Inflammatory macrophage treated with lipopolysaccharide for 4 hours (primary cell): ENCODE results near the gene DCAF4L1.
A peak's percentile ranks its signal among the peaks of the same experiment; 100 is the strongest.

Experiments used
- DNase-seq: peaks from one replicate; pipeline ENCODE4 v3.0.0-alpha.2; 2020

The DCAF4L1 gene

GRCh38 chr4:41981456-41981855, at the start of gene DCAF4L1:
DCAF4L1 (plus strand) TSS chr4:41981756; CDS start chr4:41981793, 37 bp downstream.
- DNase-seq, result no peak

- DNase-seq, result no peak
Measured at GRCh38 chr4:41932988-41933387, 48.6 kb upstream of the DCAF4L1 start.

DNA sequence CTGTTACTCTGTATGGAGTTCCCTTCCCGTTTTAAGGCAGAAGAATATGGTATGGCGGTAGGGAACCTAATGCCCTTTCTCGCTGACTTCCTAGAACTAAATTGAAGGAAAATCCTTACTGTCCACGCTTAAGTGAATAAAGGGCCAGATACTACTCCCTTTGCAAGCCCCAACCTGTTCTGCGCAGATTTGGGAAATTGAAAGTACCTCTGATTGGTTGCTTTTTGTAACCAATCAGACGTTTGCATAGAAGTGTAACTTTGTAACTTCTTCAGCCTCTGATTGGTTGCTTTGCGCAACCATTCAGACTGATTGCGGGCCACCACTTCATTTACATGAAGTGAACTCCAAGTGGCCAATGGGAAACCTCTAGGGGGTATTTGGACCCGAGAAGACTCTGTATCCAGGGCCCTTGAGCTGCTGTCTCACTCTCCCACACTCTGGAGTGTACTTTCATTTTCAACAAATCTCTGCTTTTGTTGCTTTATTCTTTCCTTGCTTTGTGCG, 47.5 kb upstream of the DCAF4L1 start:
- DNase-seq, result peak; percentile 96

DNA sequence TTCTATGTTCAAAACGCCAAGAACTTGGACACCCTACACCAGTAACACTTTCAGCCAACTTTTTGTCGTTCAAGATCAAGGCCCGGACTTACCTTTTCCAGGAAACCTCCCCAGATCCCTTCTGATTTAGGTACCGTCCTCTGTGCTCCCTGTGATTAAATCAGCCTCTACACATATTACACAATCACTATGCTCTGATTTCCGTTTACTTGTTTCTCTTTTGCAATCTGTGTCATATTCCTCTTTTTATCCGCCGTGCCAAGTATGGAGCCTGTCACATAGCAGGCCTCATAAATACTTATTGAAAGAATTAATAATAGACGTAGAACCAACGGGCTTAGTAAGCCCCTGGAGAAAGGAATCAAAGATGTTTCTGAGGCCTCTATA, 47.0 kb upstream of the DCAF4L1 start:
- peak; percentile 90 for DNase-seq

DNA sequence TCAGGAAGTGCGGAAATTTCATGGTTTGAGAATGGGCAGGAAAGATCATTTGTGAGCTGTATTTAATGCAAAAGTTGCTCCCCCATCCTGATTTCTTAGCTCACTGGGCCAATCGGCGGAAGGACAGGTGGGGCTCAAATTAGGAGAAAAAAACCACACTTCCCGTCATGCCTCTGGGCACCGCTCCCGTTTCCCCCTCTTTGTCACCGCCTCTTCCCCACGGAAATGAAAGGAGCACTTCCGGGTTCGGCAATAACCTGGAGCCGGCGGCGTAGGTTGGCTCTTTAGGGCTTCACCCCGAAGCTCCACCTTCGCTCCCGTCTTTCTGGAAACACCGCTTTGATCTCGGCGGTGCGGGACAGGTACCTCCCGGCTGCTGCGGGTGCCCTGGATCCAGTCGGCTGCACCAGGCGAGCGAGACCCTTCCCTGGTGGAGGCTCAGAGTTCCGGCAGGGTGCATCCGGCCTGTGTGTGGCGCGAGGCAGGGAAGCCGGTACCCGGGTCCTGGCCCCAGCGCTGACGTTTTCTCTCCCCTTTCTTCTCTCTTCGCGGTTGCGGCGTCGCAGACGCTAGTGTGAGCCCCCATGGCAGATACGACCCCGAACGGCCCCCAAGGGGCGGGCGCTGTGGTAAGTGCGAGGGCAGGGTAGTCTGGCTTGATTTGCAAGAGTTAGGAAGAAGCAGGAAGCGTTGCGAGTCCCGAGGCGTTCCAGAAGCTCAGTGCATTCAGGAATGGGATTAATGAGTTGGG, 46.5 kb upstream of the DCAF4L1 start, which contains the start of gene TMEM33:
Gene TMEM33, plus strand, starts transcription at position 529 of the 751 bp plus-strand sequence. Its CDS starts 56 bp downstream, at position 585.
- DNase-seq, result peak; percentile 91

GRCh38 chr4:41935652-41936021, 45.9 kb upstream of the DCAF4L1 start:
- peak; percentile 66 for DNase-seq

DNA sequence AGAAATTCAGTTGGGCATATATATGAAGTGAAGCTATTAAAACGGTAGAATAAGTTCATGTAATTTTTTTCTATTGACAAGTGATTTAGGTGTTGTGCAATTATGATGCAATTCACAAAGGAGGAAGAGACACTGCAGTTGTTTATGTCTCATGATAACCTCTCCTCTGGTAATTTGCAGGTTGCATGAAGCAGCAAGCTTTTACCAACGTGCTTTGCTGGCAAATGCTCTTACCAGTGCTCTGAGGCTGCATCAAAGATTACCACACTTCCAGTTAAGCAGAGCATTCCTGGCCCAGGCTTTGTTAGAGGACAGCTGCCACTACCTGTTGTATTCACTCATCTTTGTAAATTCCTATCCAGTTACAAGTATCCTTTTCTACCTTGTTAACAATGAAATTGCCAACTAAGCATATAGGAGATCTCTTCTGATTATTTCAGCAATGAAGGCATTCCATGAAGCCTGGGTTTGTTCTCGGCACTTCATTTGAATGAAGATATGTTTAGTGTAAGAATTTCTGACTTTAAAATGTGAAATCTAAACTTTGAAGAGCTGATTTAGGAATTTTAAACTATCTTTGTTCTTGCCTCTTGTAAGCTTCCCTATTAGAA, 42.4 kb upstream of the DCAF4L1 start:
- peak; percentile 83 for DNase-seq

GRCh38 chr4:41940834-41941233, 40.7 kb upstream of the DCAF4L1 start:
- no peak for DNase-seq

DNA sequence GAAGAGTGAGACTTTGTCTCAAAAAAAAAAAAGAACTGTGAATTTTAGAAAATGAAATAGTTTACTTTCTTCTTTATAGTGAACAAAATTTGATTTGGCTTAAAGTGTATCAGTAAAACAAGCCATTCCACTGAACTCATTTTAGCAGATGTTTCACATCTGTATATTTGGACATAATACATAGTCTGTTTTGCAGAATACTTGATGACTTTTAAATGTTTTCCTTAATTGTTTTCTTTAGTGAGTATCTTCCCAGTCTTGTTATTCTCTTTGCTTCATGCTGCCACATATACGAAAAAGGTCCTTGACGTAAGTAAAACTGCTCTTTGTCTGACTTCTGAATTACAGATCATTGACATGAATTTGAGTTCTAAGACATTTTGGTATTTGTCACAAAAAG, 38.0 kb upstream of the DCAF4L1 start:
- DNase-seq, result no peak

DNA sequence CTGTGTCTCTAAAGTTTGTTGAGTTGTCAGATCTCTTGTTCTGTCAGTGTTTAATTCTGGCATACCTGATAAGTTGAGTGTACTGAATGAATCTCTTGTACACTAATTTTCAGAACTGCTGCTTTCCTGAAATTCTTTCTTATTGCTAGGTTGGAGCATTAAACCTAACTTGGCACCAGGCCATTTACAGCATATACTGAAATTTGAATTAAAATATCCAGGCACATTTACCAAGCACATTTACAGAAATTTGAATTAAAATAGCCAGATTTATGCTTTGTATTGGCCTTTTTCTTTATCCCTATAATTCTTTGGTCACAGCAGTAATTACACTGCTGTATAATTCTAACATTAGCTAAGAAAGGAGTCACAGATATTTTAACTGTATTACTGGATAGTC, 37.5 kb upstream of the DCAF4L1 start:
- no peak for DNase-seq

DNA sequence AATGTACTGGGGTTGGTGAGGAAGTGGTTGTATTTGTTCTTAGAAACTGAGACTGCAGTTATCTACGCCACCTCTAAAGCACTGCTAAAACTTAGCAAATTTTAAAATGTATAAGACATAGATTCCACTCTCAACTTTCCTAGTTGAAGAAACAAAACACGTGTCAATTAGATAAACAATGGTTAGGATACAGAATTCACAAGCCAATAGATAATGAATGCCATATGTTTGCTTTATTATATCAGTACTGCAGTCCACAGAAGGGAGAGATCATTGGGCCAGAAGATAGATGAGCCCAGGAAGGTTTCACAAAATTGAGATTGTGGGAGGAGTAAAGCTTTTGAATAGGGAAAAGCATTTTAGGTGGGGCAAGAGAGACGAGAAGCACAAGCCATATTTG, 32.0 kb upstream of the DCAF4L1 start:
- DNase-seq, result no peak

GRCh38 chr4:41957634-41958033, 23.9 kb upstream of the DCAF4L1 start:
- DNase-seq, result no peak

DNA sequence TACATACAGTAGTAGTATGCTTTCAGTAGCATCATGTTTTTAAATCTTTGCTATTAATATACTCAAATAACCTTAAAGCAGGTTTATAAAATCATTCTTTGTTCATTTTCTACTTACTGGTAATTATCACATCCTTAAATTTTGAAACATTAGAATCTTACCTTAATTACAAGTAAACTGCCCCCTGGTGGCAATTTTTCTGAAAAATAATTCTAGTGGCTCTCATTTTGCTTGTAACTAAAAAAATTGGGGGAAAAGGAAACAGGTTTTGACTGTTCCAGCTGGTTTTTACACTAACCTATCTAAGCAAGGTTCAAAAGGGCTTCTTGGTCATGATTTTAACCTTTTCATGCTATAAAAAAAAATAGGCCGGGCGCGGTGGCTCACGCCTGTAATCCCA, 18.5 kb upstream of the DCAF4L1 start:
- peak; percentile 53 for DNase-seq

DNA sequence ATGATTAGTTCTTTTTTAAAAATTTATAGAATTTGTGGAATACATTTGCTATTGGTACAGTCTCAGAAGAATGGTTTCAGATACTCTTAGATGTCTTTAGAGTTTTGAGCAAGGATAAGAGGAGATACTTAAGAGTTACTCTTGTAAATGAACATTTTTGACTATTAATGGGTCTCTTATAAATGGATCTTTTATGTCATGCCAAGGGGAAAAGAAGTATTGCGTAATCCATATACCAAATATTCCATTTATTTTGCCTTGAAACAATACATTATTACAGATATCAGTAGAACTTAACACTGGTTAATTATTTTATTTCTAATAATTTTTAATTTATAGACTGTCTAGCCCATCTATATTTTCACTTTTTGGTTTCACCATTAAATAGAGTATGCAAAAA, 17.2 kb upstream of the DCAF4L1 start:
- DNase-seq, result no peak

GRCh38 chr4:41967392-41967791, 14.2 kb upstream of the DCAF4L1 start:
- no peak for DNase-seq

- DNase-seq, result peak; percentile 62
Measured at GRCh38 chr4:41969671-41970070, 11.9 kb upstream of the DCAF4L1 start.

GRCh38 chr4:41975341-41975740, 6.2 kb upstream of the DCAF4L1 start:
- DNase-seq, result no peak

DNA sequence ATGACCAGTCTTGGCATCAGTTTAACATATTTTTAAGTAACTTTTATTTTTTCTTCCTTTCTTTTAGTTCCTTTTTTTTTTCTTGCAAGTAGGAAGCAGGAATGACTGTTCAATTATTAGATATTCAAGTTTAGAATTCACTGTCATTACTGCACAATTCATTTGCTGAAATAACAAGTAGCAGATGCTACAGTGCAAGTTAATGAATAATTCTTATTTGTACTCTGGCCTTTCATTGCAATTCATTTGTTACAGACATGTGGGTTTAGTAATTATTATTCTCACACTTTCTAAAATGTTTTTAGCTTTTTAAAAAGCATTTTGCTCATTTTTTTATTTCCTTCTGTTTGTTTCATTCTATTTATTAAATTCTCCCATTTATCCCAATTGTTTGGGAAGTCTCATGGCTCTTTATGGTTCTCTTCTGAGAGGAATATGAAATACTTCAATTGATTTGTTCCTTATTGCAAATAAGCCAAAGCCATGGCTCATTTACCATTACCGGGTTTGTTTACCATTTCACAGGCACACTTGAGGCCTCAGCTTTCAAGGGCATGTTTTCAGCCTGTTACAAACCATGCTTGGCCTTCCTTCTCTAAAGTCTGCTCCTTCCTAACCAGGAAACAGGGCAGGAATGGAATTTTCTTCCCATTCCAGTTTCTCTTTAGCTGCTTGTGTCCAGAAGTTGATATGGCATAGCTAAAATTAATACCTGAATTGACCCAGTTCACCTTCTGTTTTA, 4.6 kb upstream of the DCAF4L1 start:
- DNase-seq, result no peak

DNA sequence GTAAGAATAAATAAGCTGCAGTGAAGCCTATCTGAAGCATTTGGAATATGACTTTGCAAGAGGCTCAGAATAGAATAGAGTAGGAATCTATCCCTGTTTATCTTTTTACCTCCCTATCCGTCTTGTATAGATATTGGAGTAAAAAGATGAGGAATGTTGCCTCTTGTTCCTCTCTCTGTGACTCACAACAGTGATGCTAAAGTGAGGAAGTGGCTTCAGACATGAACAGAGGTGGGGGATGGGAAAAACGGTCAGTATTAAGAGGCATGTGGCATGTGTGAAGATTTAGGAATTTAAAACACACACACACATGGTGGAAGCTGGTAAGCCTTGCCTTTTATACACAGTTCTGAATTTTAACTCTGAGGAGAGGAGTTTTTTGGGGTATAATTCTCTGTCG, 3.8 kb upstream of the DCAF4L1 start:
- DNase-seq, result peak; percentile 40

DNA sequence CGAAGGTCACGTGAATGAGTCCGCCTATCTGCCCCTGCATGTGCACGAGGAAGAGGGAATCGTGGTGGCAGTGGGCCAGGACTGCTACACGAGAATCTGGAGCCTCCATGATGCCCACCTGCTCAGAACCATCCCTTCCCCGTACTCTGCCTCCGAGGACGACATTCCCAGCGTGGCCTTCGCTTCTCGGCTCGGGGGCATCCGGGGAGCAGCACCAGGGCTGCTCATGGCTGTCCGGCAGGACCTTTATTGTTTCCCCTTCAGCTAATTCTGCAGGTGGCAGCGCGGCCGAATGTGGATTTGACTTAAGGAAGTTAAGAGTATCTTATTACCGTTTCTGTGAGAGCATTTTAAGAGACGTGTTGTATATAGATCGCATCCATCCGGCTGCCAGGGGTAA, 1.2 kb downstream of the DCAF4L1 start:
- DNase-seq, result no peak

DNA sequence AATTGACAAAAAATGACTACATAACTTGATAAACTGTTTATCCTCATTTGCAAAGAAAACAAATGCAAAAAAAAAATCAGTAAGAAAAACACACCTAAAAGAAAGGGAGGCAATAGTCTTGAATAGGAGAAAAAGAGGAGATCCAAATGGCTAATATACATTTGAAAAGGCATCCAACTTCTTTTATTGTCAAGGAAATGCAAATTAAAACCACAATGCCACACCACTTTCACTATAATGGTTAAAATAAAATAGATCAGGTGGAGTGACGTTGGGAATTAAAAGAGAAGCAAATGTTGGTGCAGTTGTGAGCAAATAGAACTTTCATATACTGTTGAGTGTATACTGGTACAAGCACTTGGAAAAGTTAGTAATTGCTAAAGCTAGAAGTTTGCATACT, 3.6 kb downstream of the DCAF4L1 start:
- no peak for DNase-seq

DNA sequence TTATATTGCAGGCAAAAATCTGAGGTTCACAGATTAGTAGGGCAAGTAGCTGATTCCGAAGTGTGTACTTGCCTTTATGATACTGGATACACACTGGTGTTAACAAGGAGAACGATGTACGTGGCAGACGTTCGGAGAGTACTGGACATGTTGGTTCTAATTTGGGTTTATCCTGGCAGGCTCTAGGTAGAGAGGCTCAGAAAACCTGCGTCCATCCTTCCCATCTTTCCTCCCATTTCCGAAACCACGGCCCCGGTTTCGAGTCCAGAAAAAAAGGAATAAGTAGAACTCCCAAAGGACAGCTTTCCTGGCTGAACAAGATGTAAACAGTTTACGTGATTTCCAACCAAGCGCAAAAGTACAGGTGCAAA, 8.4 kb downstream of the DCAF4L1 start:
- DNase-seq, result no peak

DNA sequence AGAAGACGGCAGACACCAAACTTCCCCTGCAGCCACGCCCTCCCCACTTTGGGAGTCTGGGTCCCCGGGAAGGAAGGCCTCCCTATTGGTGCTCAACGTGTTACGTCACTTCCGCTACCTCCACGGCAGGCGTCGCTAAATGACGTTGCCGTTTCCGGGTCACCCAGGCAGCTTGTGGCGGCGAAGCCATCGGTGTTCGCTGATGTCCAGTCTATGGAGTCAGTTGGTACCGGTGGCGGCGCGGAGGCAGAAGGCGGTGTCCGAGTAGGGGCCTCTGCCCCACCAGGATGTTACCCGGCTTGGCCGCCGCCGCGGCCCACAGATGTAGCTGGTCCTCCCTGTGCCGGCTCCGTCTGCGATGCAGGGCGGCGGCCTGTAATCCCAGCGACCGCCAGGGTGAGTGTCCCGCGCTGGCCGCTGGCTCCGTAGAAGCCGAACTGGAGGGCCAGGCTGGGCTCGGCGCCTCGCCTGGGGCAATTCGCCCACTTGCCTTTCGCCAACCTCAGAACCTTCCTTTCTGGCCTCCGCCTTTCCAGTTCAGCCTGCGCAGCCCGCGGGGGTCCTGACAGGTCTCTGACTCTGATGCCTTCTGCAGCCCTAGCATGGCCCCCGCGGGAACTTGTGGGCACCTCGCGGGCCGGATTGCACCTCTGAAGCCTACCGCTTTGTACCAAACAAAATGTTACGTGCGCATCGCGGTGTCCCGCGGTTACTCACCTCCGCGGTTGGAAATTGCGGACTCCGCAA, 9.0 kb downstream of the DCAF4L1 start, which contains the start of gene SLC30A9:
Gene SLC30A9, plus strand, starts transcription at position 166 of the 747 bp plus-strand sequence. Its CDS starts 122 bp downstream, at position 288.
- DNase-seq, result peak; percentile 96
